ENCODE measurements around the gene PNMA8B. TPM values are rescaled to one million over a fixed set of nuclear protein-coding genes. Genes with fewer than 3 reads are reported as not detected.
"Not testable (repeated sequence)": the region's sequence is repeated elsewhere in the genome, so short reads cannot be mapped to it uniquely, and the experiment has no call there.

The PNMA8B gene
- total RNA-seq, 2 donors from 2014 or later = 3.1 to 5.9 TPM

- peaks cover 3% of the 10 kb centered on the region for H3K27me3 Mint-ChIP-seq (ENCODE audit: insufficient read depth)
- Histone ChIP-seq H3K4me1 (ENCODE audit: control insufficient read depth, insufficient read depth, low read length) (no peaks in the 10 kb centered on the region), H3K27ac (ENCODE audit: low read depth, low read length) (no peak overlapping the region), H3K36me3 (ENCODE audit: control insufficient read depth, insufficient read depth, low read length) (no peaks in the 10 kb centered on the region), H3K27me3 (ENCODE audit: control insufficient read depth, insufficient read depth, low read length, poor library complexity, severe bottlenecking) (no peaks in the 10 kb centered on the region), H3K9ac (ENCODE audit: extremely low read depth, low read length, poor library complexity, severe bottlenecking) (no peak overlapping the region), H3K9me3 (ENCODE audit: control insufficient read depth, low read length) (no peaks in the 10 kb centered on the region), H3K4me3 (ENCODE audit: low read length) (no peak overlapping the region)
- no peak overlapping the region for H3K27ac Mint-ChIP-seq
- no peak for TF ChIP-seq CTCF (conservative IDR thresholded peaks at IDR 0.05)
- no peaks in the 10 kb centered on the region for H3K36me3 Mint-ChIP-seq (ENCODE audit: low read depth)
- 76 to 82% methylated on average over 10 to 25 of the region's 25 CpGs for WGBS, 2 experiments (ENCODE audit: insufficient coverage in 1 of 2, insufficient read length in 1 of 2)
- H3K9me3 Mint-ChIP-seq = no peaks in the 10 kb centered on the region
- DNase-seq = no peak
- H3K4me3 Mint-ChIP-seq = no peak overlapping the region
- peaks cover 4% of the 10 kb centered on the region for H3K4me1 Mint-ChIP-seq
Measured at GRCh38 chr19:46528601-46529590, 33.2 kb upstream of the PNMA8B start.

GRCh38 chr19:46526801-46527200 lies 31.1 kb upstream of the PNMA8B start:
- 93 to 94% methylated on average over 3 to 18 of the region's 18 CpGs for WGBS, 2 experiments (ENCODE audit: insufficient coverage in 1 of 2, insufficient read length in 1 of 2)
- not testable (repeated sequence) for H3K4me1 Mint-ChIP-seq; H3K9me3 ChIP-seq (ENCODE audit: control insufficient read depth, low read length); H3K27ac Mint-ChIP-seq; H3K4me3 Mint-ChIP-seq; H3K4me3 ChIP-seq (ENCODE audit: low read length); H3K36me3 ChIP-seq (ENCODE audit: control insufficient read depth, insufficient read depth, low read length); H3K27me3 ChIP-seq (ENCODE audit: control insufficient read depth, insufficient read depth, low read length, poor library complexity, severe bottlenecking); H3K4me1 ChIP-seq (ENCODE audit: control insufficient read depth, insufficient read depth, low read length); H3K9me3 Mint-ChIP-seq; DNase-seq; H3K36me3 Mint-ChIP-seq (ENCODE audit: low read depth); H3K27me3 Mint-ChIP-seq (ENCODE audit: insufficient read depth); H3K9ac ChIP-seq (ENCODE audit: extremely low read depth, low read length, poor library complexity, severe bottlenecking); H3K27ac ChIP-seq (ENCODE audit: low read depth, low read length)

GRCh38 chr19:46524308-46524707 lies 28.6 kb upstream of the PNMA8B start:
- Histone ChIP-seq H3K4me3 (ENCODE audit: low read length) (no peak overlapping the region), H3K27ac (ENCODE audit: low read depth, low read length) (no peak overlapping the region), H3K9me3 (ENCODE audit: control insufficient read depth, low read length) (no peaks in the 10 kb centered on the region), H3K9ac (ENCODE audit: extremely low read depth, low read length, poor library complexity, severe bottlenecking) (no peak overlapping the region), H3K36me3 (ENCODE audit: control insufficient read depth, insufficient read depth, low read length) (no peaks in the 10 kb centered on the region), H3K4me1 (ENCODE audit: control insufficient read depth, insufficient read depth, low read length) (no peaks in the 10 kb centered on the region), H3K27me3 (ENCODE audit: control insufficient read depth, insufficient read depth, low read length, poor library complexity, severe bottlenecking) (no peaks in the 10 kb centered on the region)
- Mint-ChIP-seq H3K36me3 (ENCODE audit: low read depth) (no peaks in the 10 kb centered on the region), H3K4me3 (no peak overlapping the region), H3K9me3 (no peaks in the 10 kb centered on the region), H3K4me1 (peaks cover 2% of the 10 kb centered on the region), H3K27ac (no peak overlapping the region), H3K27me3 (ENCODE audit: insufficient read depth) (peaks cover 5% of the 10 kb centered on the region)
- no peak for DNase-seq
- no peak for TF ChIP-seq CTCF (conservative IDR thresholded peaks at IDR 0.05)
- 85% methylated on average over 1 of the region's 2 CpGs; no CpG with 5 or more reads in 1 of the 2 experiments for WGBS, 2 experiments (ENCODE audit: insufficient coverage in 1 of 2, insufficient read length in 1 of 2)

DNA sequence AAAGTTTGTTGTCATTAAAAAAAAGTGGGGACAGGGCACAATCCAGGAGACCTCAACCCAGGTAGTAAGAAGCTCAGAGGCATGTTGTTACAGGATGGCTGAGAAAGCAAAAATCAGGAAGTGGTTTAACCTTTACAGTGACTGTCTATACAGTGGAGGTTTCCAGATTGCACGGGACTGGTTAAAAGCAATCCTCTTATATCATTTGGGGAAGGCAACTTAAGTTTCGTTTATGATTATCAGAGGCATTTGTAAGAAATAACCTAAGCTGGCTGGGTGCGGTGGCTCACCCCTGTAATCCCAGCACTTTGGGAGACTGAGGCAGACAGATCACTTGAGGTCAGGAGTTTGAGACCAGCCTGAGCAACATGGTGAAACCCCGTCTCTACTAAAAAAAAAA lies 27.3 kb upstream of the PNMA8B start:
- H3K9me3 ChIP-seq (ENCODE audit: control insufficient read depth, low read length); H3K4me3 ChIP-seq (ENCODE audit: low read length); H3K36me3 ChIP-seq (ENCODE audit: control insufficient read depth, insufficient read depth, low read length); H3K4me1 ChIP-seq (ENCODE audit: control insufficient read depth, insufficient read depth, low read length); H3K36me3 Mint-ChIP-seq (ENCODE audit: low read depth); H3K27ac ChIP-seq (ENCODE audit: low read depth, low read length); H3K4me1 Mint-ChIP-seq; H3K27me3 Mint-ChIP-seq (ENCODE audit: insufficient read depth); H3K9ac ChIP-seq (ENCODE audit: extremely low read depth, low read length, poor library complexity, severe bottlenecking); H3K4me3 Mint-ChIP-seq; DNase-seq; H3K27ac Mint-ChIP-seq; H3K9me3 Mint-ChIP-seq; H3K27me3 ChIP-seq (ENCODE audit: control insufficient read depth, insufficient read depth, low read length, poor library complexity, severe bottlenecking): not testable (repeated sequence)
- WGBS, 2 experiments (ENCODE audit: insufficient coverage in 1 of 2, insufficient read length in 1 of 2) = 91 to 95% methylated on average over 2 to 3 of the region's 4 CpGs
